T-helper 2 cell treated with Interferon-gamma antibody and Interleukin-4, amounts not matched to agents 5 μg/mL and 100 μg/mL, for 36 hours (primary cell): Measurements from ENCODE around the gene TPM1.
A peak's percentile ranks its signal among the peaks of the same experiment; 100 is the strongest.

ENCODE experiments used
- DNase-seq: peaks from one replicate; pipeline ENCODE4 v3.0.0; 2021; ENCODE audit warnings: low spot score
- H3K27ac Mint-ChIP-seq: one replicate; pipeline ENCODE4 v1.8.0; 2021; ENCODE audit warnings: mild to moderate bottlenecking, mixed read lengths
- H3K27me3 Mint-ChIP-seq: one replicate; pipeline ENCODE4 v1.8.0; 2021; ENCODE audit warnings: low read depth, mixed read lengths
- H3K36me3 Mint-ChIP-seq: one replicate; pipeline ENCODE4 v1.8.0; 2021; ENCODE audit warnings: low read depth, mixed read lengths
- H3K4me1 Mint-ChIP-seq: one replicate; pipeline ENCODE4 v1.8.0; 2021; ENCODE audit warnings: low read depth, mixed read lengths
- H3K4me3 Mint-ChIP-seq: one replicate; pipeline ENCODE4 v1.8.0; 2022; ENCODE audit warnings: mild to moderate bottlenecking, moderate library complexity, mixed read lengths
- H3K9me3 Mint-ChIP-seq: one replicate; pipeline ENCODE4 v1.8.0; 2021; ENCODE audit warnings: mixed read lengths

Gene TPM1

DNA sequence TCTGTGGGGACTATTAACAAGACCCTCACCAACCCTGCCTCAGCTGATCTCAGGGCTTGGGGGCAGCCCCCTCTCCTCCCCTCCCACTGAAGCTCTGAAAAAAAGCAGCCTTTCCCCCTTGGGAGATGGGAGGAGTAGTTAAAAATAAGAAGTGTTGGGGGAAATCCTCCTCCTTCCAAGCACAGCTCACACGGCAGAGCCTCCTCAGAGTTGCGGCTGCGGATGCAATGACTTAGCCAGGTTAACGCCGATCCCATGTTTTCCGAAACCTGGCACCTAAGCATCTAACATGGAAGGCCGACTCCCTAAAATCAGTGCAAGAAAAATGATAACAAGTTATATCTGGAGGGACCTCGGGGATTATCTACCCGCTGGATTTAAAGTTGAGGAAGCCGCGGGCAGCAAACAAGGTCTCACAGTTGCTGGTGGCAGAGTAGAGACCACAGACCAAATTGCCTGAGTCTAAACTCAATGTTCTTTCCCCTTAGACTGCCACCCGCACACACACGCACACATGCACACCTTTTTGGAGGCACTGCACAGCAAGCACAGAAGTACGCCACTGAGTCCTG lies 1.1 kb upstream of the TPM1 start:
- no peak for DNase-seq
- H3K27ac Mint-ChIP-seq: no peak overlapping the region
- H3K4me1 Mint-ChIP-seq: peaks cover 4% of the 10 kb centered on the region
- H3K27me3 Mint-ChIP-seq: peaks cover 78% of the 10 kb centered on the region
- H3K36me3 Mint-ChIP-seq: no peaks in the 10 kb centered on the region
- H3K9me3 Mint-ChIP-seq: no peaks in the 10 kb centered on the region
- peak overlapping the region; percentile 12 for H3K4me3 Mint-ChIP-seq

DNA sequence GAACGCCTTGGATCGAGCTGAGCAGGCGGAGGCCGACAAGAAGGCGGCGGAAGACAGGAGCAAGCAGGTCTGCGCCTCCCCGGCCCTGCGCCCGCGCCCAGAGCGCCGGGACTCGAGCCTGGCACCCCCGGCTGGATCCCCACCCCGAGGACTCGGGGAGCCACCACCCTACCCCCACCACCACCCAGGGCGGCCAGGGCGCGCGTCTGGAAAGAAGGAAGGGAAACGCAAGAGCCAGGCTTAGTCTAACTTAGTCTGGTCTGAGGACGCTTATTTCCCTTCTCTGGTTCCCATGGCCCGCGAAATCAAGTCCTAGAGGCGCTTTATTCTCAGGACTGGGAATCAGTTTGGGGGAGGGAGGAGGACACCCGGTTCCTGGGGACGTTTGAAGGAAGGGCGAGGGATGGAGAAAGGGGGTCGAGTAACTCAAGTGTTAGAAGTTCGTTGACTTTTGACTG lies 359 bp downstream of the TPM1 start:
- H3K27ac Mint-ChIP-seq: no peak overlapping the region
- DNase-seq: no peak
- no peaks in the 10 kb centered on the region for H3K36me3 Mint-ChIP-seq
- peaks cover 90% of the 10 kb centered on the region for H3K27me3 Mint-ChIP-seq
- H3K4me1 Mint-ChIP-seq: peaks cover 7% of the 10 kb centered on the region
- H3K9me3 Mint-ChIP-seq: no peaks in the 10 kb centered on the region
- H3K4me3 Mint-ChIP-seq: peak overlapping the region; percentile 77

DNA sequence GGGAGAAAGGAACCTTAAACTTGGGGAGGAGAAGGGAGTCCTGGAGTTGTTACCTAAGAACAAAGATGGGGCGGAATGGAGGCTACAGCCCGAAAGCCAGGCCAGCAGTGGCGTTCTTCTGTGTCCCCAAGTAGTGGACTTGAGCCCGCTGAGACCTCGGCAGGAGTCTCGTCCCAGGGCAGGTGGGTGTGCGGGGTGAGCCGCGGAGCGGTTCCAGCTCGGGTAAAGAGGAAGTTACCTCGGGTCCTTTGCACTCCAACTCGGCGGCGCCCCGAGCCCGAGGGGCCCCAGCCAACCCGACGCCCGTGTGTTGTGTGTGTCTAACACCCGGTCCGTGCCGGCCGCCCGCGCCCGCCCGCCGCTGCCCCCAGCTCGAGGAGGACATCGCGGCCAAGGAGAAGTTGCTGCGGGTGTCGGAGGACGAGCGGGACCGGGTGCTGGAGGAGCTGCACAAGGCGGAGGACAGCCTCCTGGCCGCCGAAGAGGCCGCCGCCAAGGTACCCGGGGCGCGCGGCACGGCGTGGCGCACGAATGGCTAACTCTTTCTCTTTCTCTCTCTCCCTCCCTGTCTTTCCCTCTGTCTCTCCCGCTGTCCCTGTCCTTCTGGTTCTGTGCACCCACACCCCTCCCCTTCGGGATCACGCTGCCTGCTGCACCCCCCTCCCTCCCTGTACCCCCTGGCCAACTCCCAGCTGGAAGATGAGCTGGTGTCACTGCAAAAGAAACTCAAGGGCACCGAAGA lies 959 bp downstream of the TPM1 start:
- Mint-ChIP-seq H3K36me3 (no peaks in the 10 kb centered on the region), H3K27ac (no peak overlapping the region), H3K4me3 (peak overlapping the region; percentile 77), H3K9me3 (no peaks in the 10 kb centered on the region), H3K4me1 (peaks cover 7% of the 10 kb centered on the region), H3K27me3 (peaks cover 84% of the 10 kb centered on the region)
- DNase-seq: no peak

DNA sequence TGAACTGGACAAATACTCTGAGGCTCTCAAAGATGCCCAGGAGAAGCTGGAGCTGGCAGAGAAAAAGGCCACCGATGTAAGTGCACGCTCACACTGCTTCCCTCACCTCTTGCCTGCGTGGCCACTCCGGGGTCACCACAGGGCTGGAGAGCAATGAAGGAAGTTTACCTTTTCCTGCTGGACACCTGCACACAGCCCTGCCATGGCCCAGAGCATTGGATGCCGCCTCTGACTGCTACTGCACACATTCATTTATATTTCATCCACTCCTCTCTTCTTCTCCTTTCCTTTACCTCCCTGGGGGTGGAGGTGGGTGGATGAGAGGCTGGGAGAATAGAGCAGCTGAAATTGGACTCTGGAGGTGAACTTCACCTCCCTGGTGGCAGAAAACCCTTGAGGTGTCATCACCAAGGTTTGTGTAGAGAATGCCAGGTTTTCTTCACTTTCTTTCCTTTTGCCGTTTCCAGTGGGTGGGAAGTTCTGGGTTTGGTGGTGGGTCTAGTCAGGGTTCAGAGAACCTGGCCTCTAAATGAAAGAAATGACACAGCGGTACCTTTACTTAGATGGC lies 1.6 kb downstream of the TPM1 start:
- no peak for DNase-seq
- Mint-ChIP-seq H3K4me3 (peak overlapping the region; percentile 49), H3K27me3 (peaks cover 83% of the 10 kb centered on the region), H3K9me3 (no peaks in the 10 kb centered on the region), H3K36me3 (no peaks in the 10 kb centered on the region), H3K27ac (no peak overlapping the region), H3K4me1 (peaks cover 11% of the 10 kb centered on the region)

DNA sequence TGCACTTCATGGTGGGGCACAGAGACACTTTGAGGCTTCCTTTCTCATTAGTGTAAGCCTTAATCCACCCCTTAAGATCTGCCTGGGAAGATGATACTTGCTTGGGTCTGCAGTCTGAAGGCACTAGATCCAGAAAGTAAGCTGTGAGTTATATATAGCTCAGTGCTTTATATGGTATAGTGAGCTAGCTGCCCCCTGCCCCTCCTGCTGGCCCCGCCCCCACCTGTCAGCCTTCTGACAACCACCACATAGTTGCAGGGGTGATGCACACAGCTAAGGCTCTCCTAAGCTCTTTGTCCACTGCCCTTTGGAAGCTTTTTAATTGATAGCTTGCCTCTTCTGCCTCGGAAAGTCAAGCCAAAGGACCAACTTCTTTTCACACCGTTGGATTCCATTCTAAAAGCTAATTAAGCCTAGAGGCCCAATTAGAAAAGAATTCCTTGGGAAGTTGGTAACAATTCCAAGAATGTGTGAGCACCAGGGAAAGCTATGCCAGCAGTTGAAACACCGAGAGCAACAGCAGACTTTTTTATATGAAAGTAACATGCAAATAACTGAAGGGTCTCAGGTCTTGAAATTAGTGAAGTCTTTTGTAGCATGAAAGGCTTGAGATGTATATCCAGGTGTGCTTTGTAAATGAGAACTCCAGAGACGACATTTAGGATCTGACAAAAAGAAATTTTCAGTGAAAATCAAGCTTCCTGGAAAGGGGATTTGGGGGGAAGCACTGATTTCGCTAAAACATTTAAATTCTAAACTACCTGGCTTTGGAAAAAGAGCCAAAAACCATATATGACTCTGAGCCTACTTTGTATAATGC lies 2.3 kb downstream of the TPM1 start:
- no peak overlapping the region for H3K4me3 Mint-ChIP-seq
- no peak for DNase-seq
- no peaks in the 10 kb centered on the region for H3K36me3 Mint-ChIP-seq
- H3K9me3 Mint-ChIP-seq: no peaks in the 10 kb centered on the region
- peaks cover 17% of the 10 kb centered on the region for H3K4me1 Mint-ChIP-seq
- no peak overlapping the region for H3K27ac Mint-ChIP-seq
- peaks cover 83% of the 10 kb centered on the region for H3K27me3 Mint-ChIP-seq

DNA sequence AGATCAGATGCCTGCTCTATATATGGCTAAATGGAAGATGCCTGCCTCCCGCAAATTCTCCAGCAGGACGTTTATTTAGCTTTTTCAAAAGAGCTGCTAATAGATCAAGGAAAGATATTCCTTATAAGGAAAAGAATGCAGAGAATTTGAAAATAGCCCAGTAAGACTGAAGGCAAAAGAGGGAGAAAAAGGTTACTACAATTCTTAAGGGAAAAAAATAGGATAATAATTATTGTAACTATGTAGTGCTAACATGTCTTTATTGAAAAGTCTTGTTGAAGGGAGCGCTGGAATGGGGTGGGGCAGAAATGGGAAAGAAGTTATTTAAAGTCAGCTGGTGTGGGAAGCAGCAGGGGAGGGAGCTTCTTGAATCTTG lies 2.9 kb downstream of the TPM1 start:
- Mint-ChIP-seq H3K27ac (no peak overlapping the region), H3K4me3 (no peak overlapping the region), H3K4me1 (peaks cover 17% of the 10 kb centered on the region), H3K9me3 (no peaks in the 10 kb centered on the region), H3K27me3 (peaks cover 82% of the 10 kb centered on the region), H3K36me3 (no peaks in the 10 kb centered on the region)
- DNase-seq: no peak

DNA sequence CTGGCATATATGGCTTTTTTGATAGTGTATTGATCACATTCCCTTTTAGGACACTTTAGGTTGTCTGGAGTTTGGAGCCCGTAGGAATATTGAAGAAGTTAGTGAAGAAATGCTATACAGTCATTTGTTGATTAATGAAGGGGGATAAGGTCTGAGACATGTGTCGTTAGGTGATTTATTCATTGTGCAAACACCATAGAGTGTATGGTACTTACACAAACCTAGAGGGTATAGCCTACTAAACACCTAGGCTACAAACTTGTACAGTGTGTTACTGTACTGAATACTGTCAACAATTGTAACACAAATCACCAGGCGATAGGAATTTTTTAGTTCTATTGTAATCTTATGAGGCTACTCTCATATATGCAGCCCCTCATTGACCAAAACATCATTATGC lies 3.3 kb downstream of the TPM1 start:
- DNase-seq: no peak
- Mint-ChIP-seq H3K4me1 (peaks cover 17% of the 10 kb centered on the region), H3K9me3 (no peaks in the 10 kb centered on the region), H3K27ac (no peak overlapping the region), H3K36me3 (no peaks in the 10 kb centered on the region), H3K27me3 (peaks cover 79% of the 10 kb centered on the region), H3K4me3 (no peak overlapping the region)

DNA sequence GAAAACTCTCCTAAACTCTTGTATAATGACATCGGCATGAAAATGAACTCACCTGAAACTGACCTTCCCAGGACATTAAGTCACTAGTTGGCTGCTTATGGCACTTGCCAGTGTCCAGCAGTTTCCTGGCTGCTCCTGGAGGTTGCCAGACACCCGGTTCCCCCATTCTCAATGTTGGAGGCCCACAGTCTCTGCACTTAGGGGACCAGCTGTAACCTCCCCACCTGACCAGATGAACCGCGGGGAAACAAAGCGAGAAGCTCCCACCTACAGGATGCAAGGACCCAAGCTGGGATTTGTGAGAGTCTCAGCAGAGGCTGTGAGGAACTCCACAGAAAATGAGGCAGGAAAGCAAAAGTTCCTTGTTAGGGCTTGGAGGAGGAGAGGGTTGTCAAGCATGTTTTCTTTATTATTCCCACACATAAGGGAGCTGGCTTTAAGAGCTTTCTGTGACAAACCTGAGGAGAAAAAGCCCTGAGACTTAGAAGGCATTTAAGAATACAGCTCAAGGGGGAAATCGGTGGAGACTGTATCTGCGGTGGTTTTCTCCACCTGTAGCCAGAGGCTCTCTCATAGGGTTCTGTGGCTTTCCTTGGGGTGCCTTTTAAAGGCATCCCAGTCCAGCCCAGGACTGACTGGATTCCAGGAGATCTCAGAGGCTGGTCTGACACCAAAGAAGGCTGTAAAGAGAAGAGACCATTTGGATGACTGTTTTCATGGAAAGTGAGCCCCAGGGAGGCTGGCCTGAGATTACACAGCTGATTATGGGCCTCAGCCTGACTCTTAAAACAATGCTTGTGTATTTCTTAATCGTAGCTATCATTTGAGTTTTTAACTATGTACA lies 4.6 kb downstream of the TPM1 start:
- peaks cover 67% of the 10 kb centered on the region for H3K27me3 Mint-ChIP-seq
- DNase-seq: no peak
- H3K4me1 Mint-ChIP-seq: peaks cover 17% of the 10 kb centered on the region
- H3K4me3 Mint-ChIP-seq: peak overlapping the region; percentile 61
- H3K36me3 Mint-ChIP-seq: no peaks in the 10 kb centered on the region
- H3K27ac Mint-ChIP-seq: peak overlapping the region; percentile 9
- no peaks in the 10 kb centered on the region for H3K9me3 Mint-ChIP-seq

DNA sequence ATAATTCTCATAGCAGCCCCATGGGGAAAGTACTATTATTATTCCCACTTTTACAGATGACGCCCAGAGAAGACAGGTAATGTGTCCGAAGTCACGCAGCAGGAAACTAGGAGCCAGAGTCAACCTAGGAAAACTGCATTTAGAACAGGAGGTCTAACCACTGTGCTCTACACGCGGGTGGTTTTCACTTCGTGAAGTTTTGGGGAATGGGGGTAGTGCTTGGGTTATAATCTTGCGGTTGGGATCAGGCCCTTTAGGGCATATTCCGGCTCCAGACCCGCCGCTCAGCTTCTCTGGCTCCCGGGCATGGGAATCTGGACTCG lies 5.2 kb downstream of the TPM1 start:
- no peaks in the 10 kb centered on the region for H3K9me3 Mint-ChIP-seq
- H3K4me3 Mint-ChIP-seq: peak overlapping the region; percentile 61
- H3K27me3 Mint-ChIP-seq: peaks cover 66% of the 10 kb centered on the region
- no peaks in the 10 kb centered on the region for H3K36me3 Mint-ChIP-seq
- DNase-seq: no peak
- peaks cover 17% of the 10 kb centered on the region for H3K4me1 Mint-ChIP-seq
- H3K27ac Mint-ChIP-seq: peak overlapping the region; percentile 9

DNA sequence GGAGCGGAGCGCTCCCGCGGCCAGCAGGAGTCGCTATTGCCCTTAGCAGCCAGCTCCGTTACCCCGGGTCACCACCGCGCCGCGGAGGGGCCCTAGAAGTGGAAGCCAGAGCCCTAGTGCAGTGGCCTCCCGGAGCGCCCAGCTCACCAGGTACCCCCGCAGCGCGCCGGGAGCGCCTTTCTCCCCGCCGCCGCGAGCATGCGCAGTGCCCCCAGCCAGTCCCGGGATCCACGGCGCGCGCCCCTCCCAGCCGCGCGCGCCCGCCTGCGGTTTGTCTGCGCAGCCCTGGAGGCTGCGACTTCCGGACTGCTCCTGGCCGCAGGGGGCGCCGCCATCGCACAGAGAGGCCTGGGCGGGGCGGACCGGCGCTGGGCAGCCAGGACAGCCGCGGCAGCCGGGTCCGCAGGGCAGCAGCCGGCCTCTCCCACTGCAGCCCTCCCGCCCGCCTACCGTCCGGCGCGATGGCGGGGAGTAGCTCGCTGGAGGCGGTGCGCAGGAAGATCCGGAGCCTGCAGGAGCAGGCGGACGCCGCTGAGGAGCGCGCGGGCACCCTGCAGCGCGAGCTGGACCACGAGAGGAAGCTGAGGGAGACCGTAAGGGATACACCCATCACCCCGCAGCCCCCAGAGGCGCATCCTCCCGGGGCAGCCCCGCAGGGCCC lies 5.7 kb downstream of the TPM1 start:
- peaks cover 61% of the 10 kb centered on the region for H3K27me3 Mint-ChIP-seq
- peaks cover 13% of the 10 kb centered on the region for H3K4me1 Mint-ChIP-seq
- peak; percentile 84 for DNase-seq
- H3K36me3 Mint-ChIP-seq: no peaks in the 10 kb centered on the region
- no peaks in the 10 kb centered on the region for H3K9me3 Mint-ChIP-seq
- H3K4me3 Mint-ChIP-seq: peak overlapping the region; percentile 61
- peak overlapping the region; percentile 22 for H3K27ac Mint-ChIP-seq

DNA sequence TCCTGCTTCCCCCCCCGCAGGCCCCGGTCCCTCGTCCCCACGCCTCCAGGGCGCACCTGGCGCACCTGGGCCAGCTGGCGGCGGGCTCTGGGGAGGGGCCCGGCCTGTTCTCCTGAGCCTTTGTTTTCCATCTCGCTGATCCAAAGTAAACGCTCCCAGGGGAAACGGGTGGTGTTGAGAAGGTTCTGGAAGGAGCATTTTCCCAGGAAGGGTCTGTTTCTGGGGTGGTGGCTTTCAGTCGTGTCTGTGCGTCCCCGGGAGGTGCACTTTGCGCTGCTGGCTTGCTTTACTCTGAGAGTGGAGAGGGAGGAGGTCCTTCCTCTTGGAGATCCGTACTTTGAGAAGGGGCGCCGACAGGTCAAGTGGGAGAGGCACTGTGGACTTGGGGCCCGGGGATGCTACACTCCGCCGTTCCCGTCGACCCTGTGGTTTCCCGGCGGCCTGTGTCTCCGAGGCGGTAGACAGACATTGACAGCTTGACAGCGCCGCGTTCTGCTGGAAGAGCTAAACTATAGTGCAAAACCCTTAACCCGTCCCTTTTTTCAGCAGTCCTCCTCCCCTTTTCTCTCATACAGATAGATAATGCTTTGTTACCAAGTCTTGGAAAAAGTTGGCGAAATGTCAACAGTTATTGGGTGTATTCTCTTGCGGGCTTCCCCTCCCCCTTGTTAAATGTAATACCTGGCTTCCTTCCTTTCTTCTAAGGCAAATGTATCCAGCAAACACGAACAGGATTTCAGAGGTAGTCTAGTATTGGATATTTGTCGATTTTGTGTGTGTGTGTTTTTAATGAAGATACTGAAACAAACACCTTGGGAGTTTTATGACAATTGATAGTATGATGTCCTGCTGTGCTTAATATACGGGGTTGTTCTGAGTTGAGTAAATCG lies 6.5 kb downstream of the TPM1 start:
- H3K4me3 Mint-ChIP-seq: peak overlapping the region; percentile 91
- H3K4me1 Mint-ChIP-seq: peaks cover 12% of the 10 kb centered on the region
- peaks cover 55% of the 10 kb centered on the region for H3K27me3 Mint-ChIP-seq
- no peaks in the 10 kb centered on the region for H3K36me3 Mint-ChIP-seq
- peak; percentile 31 for DNase-seq
- peak overlapping the region; percentile 63 for H3K27ac Mint-ChIP-seq
- H3K9me3 Mint-ChIP-seq: no peaks in the 10 kb centered on the region

DNA sequence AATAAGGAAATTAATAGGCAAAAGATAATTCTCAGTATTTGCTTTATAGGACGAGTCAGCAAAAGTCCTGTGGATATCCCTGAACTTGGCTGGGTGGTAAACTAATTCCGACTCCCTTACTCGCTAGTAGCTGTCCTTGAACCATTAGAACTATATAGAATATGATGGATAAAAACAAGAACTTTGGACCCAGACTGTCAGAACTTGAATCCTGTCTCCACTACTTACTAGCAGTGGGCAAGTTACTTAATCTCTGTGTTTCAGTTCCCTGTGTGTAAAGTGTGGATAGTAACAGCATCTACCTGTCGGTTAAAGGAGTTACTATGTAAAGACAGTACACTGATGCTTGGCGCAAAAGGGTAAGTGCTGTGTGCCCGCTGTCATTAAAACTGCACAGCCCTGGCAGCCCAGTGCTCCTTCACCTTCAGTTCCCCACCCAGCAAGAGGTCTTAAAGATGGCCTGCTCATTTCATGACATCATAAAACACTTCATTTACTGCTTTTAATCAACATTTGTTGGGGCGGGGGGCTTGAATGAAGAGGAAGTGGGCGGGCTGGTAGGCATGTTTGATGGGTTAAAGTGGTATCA lies 7.3 kb downstream of the TPM1 start:
- Mint-ChIP-seq H3K36me3 (no peaks in the 10 kb centered on the region), H3K27me3 (peaks cover 47% of the 10 kb centered on the region), H3K27ac (no peak overlapping the region), H3K4me3 (no peak overlapping the region), H3K9me3 (no peaks in the 10 kb centered on the region), H3K4me1 (peaks cover 12% of the 10 kb centered on the region)
- DNase-seq: no peak
